ENCODE measurements around the gene M1AP. TPM values are rescaled to one million over a fixed set of nuclear protein-coding genes. Genes with fewer than 3 reads are reported as not detected.
A peak's percentile ranks its signal among the peaks of the same experiment; 100 is the strongest.

The M1AP gene
- total and polyA plus RNA-seq, 2 of the 4 experiments (the other 2 are of a cell fraction), result 0.03 TPM; not detected in 1

DNA sequence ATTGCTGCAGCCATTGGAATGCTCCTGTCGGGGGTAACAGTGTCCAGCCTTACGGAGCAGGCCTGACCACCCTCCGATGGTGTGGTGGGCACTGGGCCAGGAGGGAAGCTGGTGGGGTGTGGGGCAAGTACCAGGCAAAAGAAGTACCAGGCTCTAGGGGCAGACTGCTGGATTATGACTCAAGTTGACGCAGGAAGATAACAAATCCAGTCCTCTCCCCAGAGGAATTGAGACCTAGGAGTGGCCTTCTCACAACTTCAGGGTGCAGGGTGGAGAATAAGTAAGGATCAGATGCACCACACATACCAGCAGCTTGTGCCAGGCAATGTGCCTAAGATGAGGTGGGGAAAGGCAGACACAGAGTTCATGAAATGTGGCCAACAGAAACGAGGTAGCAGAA lies 43.8 kb upstream of the M1AP start:
- Histone ChIP-seq H2BK5ac (ENCODE audit: low read depth, low read length, poor library complexity, severe bottlenecking) (no peak overlapping the region), H2AFZ (replicated peaks; ENCODE audit: low read length, poor library complexity) (no peak overlapping the region), H3K4me2 (ENCODE audit: low read depth, low read length) (no peak overlapping the region), H4K20me1 (ENCODE audit: insufficient read depth, low read length) (no peaks in the 10 kb centered on the region), H3K36me3 (ENCODE audit: control insufficient read depth, insufficient read depth, low read length) (no peaks in the 10 kb centered on the region), H3K4ac (ENCODE audit: low read depth, low read length) (peak overlapping the region; percentile 17; the same call in 1 of the 2 replicates), H3K23ac (ENCODE audit: low read depth, low read length) (no peak overlapping the region), H3K4me1 (ENCODE audit: control insufficient read depth, insufficient read depth, low read length) (peaks cover 12% of the 10 kb centered on the region), H2AK5ac (ENCODE audit: low read depth, low read length) (peak overlapping the region; percentile 81), H4K8ac (ENCODE audit: low read depth in 2 of 2, low read length in 2 of 2) (no peak overlapping the region), H3K18ac (ENCODE audit: low read depth, low read length) (peak overlapping the region; percentile 33), H2BK20ac (ENCODE audit: low read depth, low read length) (no peak overlapping the region), H3K14ac (replicated peaks; ENCODE audit: low read depth, low read length) (peak overlapping the region; percentile 18; the same call in 1 of the 2 replicates), H2BK120ac (ENCODE audit: low read depth, low read length) (no peak overlapping the region), H3K27me3 (ENCODE audit: control insufficient read depth, insufficient read depth, low read length) (peaks cover 4% of the 10 kb centered on the region; the same call in 1 of the 2 replicates), H2BK15ac (ENCODE audit: low read depth, low read length) (peak overlapping the region; percentile 59; the same call in 1 of the 3 replicates), H4K5ac (ENCODE audit: low read depth, low read length) (peak overlapping the region; percentile 35; the same call in 1 of the 2 replicates), H3K9ac (ENCODE audit: low read depth, low read length) (no peak overlapping the region), H3K9me3 (ENCODE audit: control insufficient read depth, insufficient read depth, low read length) (no peaks in the 10 kb centered on the region), H4K91ac (ENCODE audit: insufficient read depth, low read depth, low read length) (peak overlapping the region; percentile 21; the same call in 1 of the 2 replicates), H2AK9ac (replicated peaks; ENCODE audit: low read depth, low read length, poor library complexity) (no peak overlapping the region), H3K27ac (ENCODE audit: insufficient read depth, low read length) (no peak overlapping the region), H3K4me3 (ENCODE audit: insufficient read depth, low read depth, low read length) (no peak overlapping the region), H3K79me1 (ENCODE audit: low read depth in 1 of 2, low read length in 2 of 2) (no peaks in the 10 kb centered on the region), H3K9me1 (ENCODE audit: insufficient read depth, low read length) (no peaks in the 10 kb centered on the region; the same call in 1 of the 2 replicates), H3K56ac (ENCODE audit: extremely low read depth, insufficient read depth, low read length) (no peak overlapping the region)
- ATAC-seq (ENCODE audit: low read depth) (no peak), DNase-seq (no peak)
- intact Hi-C loops (cut with micrococcal nuclease), result loop anchor here (2.0 to 10.0 kb wide), 5 partner anchors 170 to 935 kb away; no protein-coding TSS in a partner anchor
- in situ Hi-C loops (cut with MboI; ENCODE audit: low sequenced_read_pairs), result loop anchor here (25.0 kb wide), 2 partner anchors 720 to 920 kb away; no protein-coding TSS in a partner anchor
- CTCF ChIA-PET, result interaction anchor here (0.6 to 2.1 kb wide), 6 partner anchors 23 to 608 kb away, joined by 3 to 9 read pairs (median 3); no protein-coding TSS in a partner anchor
- dilution Hi-C loops (cut with HindIII; ENCODE audit: low sequenced_read_pairs, unreplicated experiment), result no loop called here
- 74% methylated on average over 3 of the region's 5 CpGs; no CpG with 5 or more reads in 1 of the 2 experiments for WGBS, 2 experiments (ENCODE audit: extremely low coverage in 2 of 2, insufficient read length in 1 of 2)
- POLR2A ChIA-PET (ENCODE audit: unreplicated experiment), result no interaction called here
- BruUV-seq (replicated peaks), result no TSS peak
- TF ChIP-seq, protein P1, sequence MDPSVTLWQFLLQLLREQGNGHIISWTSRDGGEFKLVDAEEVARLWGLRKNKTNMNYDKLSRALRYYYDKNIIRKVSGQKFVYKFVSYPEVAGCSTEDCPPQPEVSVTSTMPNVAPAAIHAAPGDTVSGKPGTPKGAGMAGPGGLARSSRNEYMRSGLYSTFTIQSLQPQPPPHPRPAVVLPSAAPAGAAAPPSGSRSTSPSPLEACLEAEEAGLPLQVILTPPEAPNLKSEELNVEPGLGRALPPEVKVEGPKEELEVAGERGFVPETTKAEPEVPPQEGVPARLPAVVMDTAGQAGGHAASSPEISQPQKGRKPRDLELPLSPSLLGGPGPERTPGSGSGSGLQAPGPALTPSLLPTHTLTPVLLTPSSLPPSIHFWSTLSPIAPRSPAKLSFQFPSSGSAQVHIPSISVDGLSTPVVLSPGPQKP (IDR thresholded peaks at IDR 0.05; ENCODE audit: borderline replicate concordance, low read depth, low read length), result no peak
- no peak for TF ChIP-seq RCOR1 (IDR thresholded peaks at IDR 0.05; ENCODE audit: insufficient replicate concordance, low read length)
